Small intestine (tissue), 16 donors: Measurements from ENCODE around the gene OR52H1. TPM values are rescaled to one million over a fixed set of nuclear protein-coding genes. Genes with fewer than 3 reads are reported as not detected.
"Not testable (repeated sequence)": the region's sequence is repeated elsewhere in the genome, so short reads cannot be mapped to it uniquely, and the experiment has no call there.

Source experiments
- DNase-seq, 2 donors: peaks; one replicate each; pipeline versions ENCODE4 v3.0.0 to v3.0.0-alpha.2; 2013
- FAIRE-seq: peaks from 2 replicates; lab custom pipeline; 2012; peaks lifted over from hg19 to GRCh38; lab: Jason Lieb, UNC
- H3K27ac ChIP-seq, 3 donors: one replicate each; pipeline ENCODE4 v1.5.1; 2013; ENCODE audit warnings: low read length in 2 of 3, mild to moderate bottlenecking in 2 of 3, control low read depth in 1 of 3, inconsistent platforms in 1 of 3, low read depth in 1 of 3, moderate library complexity in 1 of 3
- H3K27me3 ChIP-seq, 3 donors: one replicate each; pipeline ENCODE4 v1.6.1; 2013; ENCODE audit warnings: low read length in 3 of 3, inconsistent platforms in 1 of 3; ENCODE audit not compliant: control insufficient read depth in 3 of 3, insufficient read depth in 3 of 3
- H3K36me3 ChIP-seq, 3 donors: one replicate each; pipeline ENCODE4 v1.6.1; 2013; ENCODE audit warnings: low read length in 3 of 3, inconsistent platforms in 1 of 3, low read depth in 1 of 3, mild to moderate bottlenecking in 1 of 3, moderate library complexity in 1 of 3; ENCODE audit not compliant: control insufficient read depth in 3 of 3, insufficient read depth in 2 of 3
- H3K4me1 ChIP-seq, 3 donors: one replicate each; pipeline ENCODE4 v1.6.1; 2013; ENCODE audit warnings: low read length in 2 of 3, inconsistent platforms in 1 of 3, low read depth in 1 of 3, mild to moderate bottlenecking in 1 of 3, moderate library complexity in 1 of 3; ENCODE audit not compliant: control insufficient read depth in 3 of 3, insufficient read depth in 2 of 3
- H3K4me3 ChIP-seq, 3 donors: one replicate each; pipeline ENCODE4 v1.5.1; 2013; ENCODE audit warnings: low read length in 3 of 3, control low read depth in 1 of 3, inconsistent platforms in 1 of 3, low read depth in 1 of 3, mild to moderate bottlenecking in 1 of 3, moderate library complexity in 1 of 3
- H3K9me3 ChIP-seq, 2 donors: one replicate each; pipeline ENCODE4 v1.6.1; 2013; ENCODE audit warnings: low read depth in 1 of 2, low read length in 1 of 2; ENCODE audit not compliant: control insufficient read depth in 2 of 2, insufficient read depth in 1 of 2
- WGBS, 3 donors: extraction: QIAGEN DNeasy Blood & Tissue Kit; methylation state at CpG; one replicate each; pipeline ENCODE4 v1.1.7; 2013; 5-methylcytosine and 5-hydroxymethylcytosine counted together
- long read RNA-seq, 10 donors: transcript quantifications; one replicate each; lab custom pipeline, GENCODE V29; 2026
- polyA plus RNA-seq, 4 donors: library from polyadenylated mRNA; stranded (reverse) in 3 of 4; unstranded in 1 of 4; fragments of 200-250 nt in 3 of 4; fragments of 120-200 nt in 1 of 4; gene quantifications; one replicate each; pipeline versions ENCODE4 v1.2.1 to v1.2.3, GENCODE V29; 2013
- donor health status: healthy with polysubstance abuse.
- donor health status: control.
- donor health status: control.
- donor health status: Bipolar disorder and iron deficiency.
- donor health status: healthy.

Gene OR52H1
- not detected for polyA plus RNA-seq
- long read RNA-seq, donor 1: 0 reads
- long read RNA-seq, donor 2: 0 reads
- long read RNA-seq, donor 3: 0 reads
- long read RNA-seq, donor 4: 0 reads
- long read RNA-seq, donor 5: 0 reads
- long read RNA-seq, donor 6: 0 reads
- long read RNA-seq, donor 7: 0 reads
- long read RNA-seq, donor 8: 0 reads
- long read RNA-seq, donor 9: 0 reads
- long read RNA-seq, donor 10: 0 reads

DNA sequence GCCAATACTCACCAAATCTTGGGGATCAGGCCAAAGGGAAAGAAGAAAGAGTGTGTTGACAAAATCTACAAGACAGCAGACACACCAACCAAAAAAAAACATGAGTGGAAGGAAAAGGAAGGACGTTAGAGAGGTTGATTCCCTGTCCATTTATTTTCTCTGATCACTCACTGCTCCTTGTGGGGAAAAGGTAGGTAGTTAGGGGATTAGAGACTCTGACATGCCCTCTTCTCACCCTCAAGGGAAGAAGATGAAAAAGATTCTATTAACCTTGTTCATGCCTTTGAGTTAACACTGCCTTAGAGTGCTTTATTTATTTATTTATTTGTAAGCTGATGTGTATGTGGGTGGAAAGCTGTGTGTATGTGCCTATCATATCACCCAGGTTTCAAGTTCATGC lies at the start of gene OR52H1:
Gene OR52H1 (minus strand): TSS at position 101 of the 400 bp plus-strand sequence. CDS start 3,035 bp downstream, outside the sequence.
- DNase-seq: no peak
- FAIRE-seq: no peak
- Histone ChIP-seq H3K4me1 (no peaks in the 10 kb centered on the region), H3K27me3 (no peaks in the 10 kb centered on the region), H3K9me3 (no peaks in the 10 kb centered on the region), H3K4me3 (no peak within 1 kb of the TSS), H3K36me3 (no peaks in the 10 kb centered on the region), H3K27ac (no peak within 1 kb of the TSS)
- WGBS, 3 donors: 45 to 65% (median 50%) methylated on average over 1 of the region's 1 CpG

DNA sequence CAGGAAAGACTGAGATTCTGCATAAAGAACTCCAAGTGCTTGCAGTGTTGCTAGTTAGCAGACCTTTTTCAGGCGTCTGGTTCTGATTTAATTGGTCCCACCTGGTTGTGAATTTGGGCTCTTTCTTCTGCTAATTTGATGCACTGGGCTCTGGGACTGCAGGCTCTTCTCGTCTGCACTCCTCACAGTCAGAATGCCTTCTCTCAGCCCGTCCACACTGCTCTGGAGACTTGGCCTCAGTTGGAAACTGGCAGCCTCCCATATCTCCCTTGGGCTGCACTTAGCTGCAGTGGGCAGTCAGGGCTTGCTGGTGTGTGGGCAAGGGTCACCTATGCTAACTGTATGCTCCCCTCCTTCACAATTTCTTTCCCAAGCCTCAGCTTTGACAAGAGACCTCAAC lies 49.6 kb upstream of the OR52H1 start:
- H3K4me1 ChIP-seq: no peaks in the 10 kb centered on the region
- no peaks in the 10 kb centered on the region for H3K27me3 ChIP-seq
- no peaks in the 10 kb centered on the region for H3K36me3 ChIP-seq
- no peak overlapping the region for H3K4me3 ChIP-seq
- H3K27ac ChIP-seq: no peak overlapping the region
- WGBS, 3 donors: 68 to 82% (median 71%) methylated on average over 3 of the region's 3 CpGs
- no peaks in the 10 kb centered on the region for H3K9me3 ChIP-seq
- no peak for FAIRE-seq
- no peak for DNase-seq

DNA sequence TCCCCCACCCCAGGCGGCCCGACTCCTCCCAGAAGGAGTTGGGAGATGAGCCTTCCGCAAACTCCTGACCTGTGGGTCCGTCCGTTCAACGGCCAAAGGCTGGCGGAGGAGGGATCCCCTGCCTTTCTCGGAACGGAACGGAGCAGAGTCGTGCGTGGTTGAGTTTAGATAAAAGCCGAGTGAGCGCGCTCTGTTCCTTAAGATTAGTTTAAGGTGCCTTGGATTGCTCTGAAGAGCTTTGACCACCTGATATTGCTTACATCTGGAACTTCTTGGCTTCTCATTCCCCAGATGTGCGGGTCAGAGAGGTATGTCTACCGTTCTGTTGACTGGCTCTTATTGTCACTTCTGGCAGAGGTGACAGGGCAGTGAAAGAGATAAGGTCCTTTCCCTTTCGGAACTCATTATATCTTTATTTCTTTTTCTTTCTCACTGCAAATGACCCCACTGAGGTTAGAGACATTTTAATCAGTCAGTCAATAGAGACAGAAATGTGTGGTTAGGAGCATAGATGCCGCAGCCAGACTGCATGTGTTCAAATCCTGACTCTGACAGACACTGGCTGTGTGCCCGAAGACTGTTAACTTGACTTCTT lies 48.4 kb upstream of the OR52H1 start, which contains the start of gene TRIM6:
Gene TRIM6 (plus strand): TSS at position 31 of the 595 bp plus-strand sequence. CDS start 261 bp downstream, at position 292.
- no peaks in the 10 kb centered on the region for H3K27me3 ChIP-seq
- 7% methylated on average over 20 of the region's 20 CpGs for WGBS, 3 donors
- H3K27ac ChIP-seq: peak within 1 kb of the TSS in 1 of 3 donors; percentile 55
- no peaks in the 10 kb centered on the region for H3K4me1 ChIP-seq
- FAIRE-seq (no peak), DNase-seq (peak; percentile 61 to 72)
- H3K4me3 ChIP-seq: peak within 1 kb of the TSS in 2 of 3 donors; percentile 35 to 37
- no peaks in the 10 kb centered on the region for H3K36me3 ChIP-seq
- no peaks in the 10 kb centered on the region for H3K9me3 ChIP-seq

DNA sequence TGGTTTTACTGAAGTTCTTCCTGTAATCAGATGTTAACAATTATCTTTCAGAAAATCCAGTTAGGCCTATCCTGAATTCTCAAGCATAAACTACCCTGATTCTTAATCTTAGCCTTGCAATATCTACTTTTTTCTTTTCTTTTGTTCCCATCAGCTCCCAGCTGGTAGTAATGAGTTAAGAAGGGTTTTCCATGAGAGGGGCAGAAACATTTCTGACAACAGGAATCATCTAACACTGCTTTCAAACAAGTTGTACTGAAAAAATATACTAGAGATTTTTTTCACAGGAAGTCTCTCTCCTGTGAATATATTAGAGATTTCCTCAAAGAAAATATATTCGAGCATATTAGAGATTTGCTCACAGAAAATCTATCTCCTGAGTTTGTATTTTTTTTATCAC lies 44.8 kb upstream of the OR52H1 start:
- H3K4me1 ChIP-seq: no peaks in the 10 kb centered on the region
- no peak overlapping the region for H3K27ac ChIP-seq
- no peaks in the 10 kb centered on the region for H3K9me3 ChIP-seq
- FAIRE-seq (no peak), DNase-seq (no peak)
- no peaks in the 10 kb centered on the region for H3K27me3 ChIP-seq
- no peak overlapping the region for H3K4me3 ChIP-seq
- WGBS, 3 donors: 42 to 56% (median 49%) methylated on average over 1 of the region's 1 CpG
- H3K36me3 ChIP-seq: no peaks in the 10 kb centered on the region

DNA sequence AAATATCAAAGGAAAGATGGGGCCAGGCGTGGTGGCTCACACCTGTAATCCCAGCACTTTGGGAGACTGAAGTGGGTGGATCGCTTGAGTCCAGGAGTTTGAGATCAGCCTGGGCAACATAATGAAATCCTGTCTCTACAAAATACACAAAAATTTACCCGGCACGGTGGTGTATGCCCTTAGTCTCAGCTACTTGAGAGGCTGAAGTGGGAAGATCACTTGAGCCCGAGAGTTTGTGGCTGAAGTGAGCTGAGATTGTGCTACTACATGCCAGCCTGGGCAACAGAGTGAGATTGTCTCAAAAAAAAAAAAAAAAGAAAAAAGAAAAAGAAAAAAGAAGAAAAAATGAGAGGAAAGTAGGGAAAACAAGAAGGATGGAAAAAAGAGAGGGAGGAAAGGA lies 44.3 kb upstream of the OR52H1 start:
- WGBS, 3 donors: 82 to 91% (median 84%) methylated on average over 5 of the region's 5 CpGs
- FAIRE-seq (no peak), DNase-seq (no peak)
- Histone ChIP-seq H3K27me3 (no peaks in the 10 kb centered on the region), H3K36me3 (no peaks in the 10 kb centered on the region), H3K9me3 (no peaks in the 10 kb centered on the region), H3K27ac (no peak overlapping the region), H3K4me1 (no peaks in the 10 kb centered on the region), H3K4me3 (no peak overlapping the region)

DNA sequence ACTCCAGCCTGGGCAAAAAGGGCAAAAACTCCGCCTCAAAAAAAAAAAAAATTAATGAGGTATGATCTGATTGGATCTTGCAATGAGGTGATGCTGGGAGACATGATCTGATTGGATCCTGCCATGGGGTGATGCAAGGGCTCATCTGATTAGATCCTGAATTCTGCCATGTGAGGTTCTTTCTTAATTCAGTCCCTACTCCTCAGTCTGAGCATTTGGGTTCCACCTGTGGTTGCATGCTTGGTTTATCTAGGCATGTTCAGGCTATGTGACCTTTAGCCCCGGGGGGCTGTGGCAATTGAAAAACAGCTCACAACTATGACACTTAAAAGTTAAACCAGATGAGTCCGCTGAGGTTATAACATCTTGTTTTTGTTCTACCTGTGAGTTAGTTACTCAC lies 43.3 kb upstream of the OR52H1 start:
- Histone ChIP-seq H3K27ac (no peak overlapping the region), H3K4me1 (no peaks in the 10 kb centered on the region), H3K4me3 (no peak overlapping the region), H3K9me3 (no peaks in the 10 kb centered on the region), H3K36me3 (no peaks in the 10 kb centered on the region), H3K27me3 (no peaks in the 10 kb centered on the region)
- DNase-seq (no peak), FAIRE-seq (no peak)
- WGBS, 3 donors: 57 to 83% (median 72%) methylated on average over 3 of the region's 3 CpGs

DNA sequence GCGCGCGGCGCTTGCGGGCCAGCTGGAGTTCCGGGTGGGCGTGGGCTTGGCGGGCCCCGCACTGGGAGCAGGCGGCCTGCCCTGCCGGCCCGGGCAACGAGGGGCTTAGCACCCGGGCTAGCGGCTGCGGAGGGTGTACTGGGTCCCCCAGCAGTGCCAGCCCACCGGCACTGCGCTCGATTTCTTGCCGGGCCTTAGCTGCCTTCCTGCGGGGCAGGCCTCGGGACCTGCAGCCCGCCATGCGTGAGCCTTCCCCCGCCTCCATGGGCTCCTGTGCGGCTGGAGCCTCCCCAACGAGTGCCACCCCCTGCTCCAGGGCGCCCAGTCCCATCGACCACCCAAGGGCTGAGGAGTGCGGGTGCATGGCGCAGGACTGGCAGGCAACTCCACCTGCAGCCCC lies 41.6 kb upstream of the OR52H1 start:
- H3K4me3 ChIP-seq, H3K36me3 ChIP-seq, H3K27me3 ChIP-seq, H3K9me3 ChIP-seq, DNase-seq, H3K27ac ChIP-seq, FAIRE-seq, H3K4me1 ChIP-seq: not testable (repeated sequence)
- 94 to 97% (median 94%) methylated on average over 12 to 31 of the region's 31 CpGs for WGBS, 3 donors

DNA sequence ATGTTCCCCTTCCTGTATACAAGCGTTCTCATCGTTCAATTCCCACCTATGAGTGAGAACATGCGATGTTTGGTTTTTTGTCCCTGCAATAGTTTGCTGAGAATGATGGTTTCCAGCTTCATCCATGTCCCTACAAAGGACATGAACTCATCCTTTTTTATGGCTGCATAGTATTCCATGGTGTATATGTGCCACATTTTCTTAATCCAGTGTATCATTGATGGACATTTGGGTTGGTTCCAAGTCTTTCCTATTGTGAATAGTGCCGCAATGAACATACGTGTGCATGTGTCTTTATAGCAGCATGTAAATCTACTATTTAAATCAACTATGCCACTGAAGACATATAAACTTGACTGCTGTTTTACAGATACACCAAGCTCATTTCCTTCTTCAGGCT lies 36.1 kb upstream of the OR52H1 start:
- not testable (repeated sequence) for H3K9me3 ChIP-seq, H3K4me3 ChIP-seq, H3K4me1 ChIP-seq, H3K36me3 ChIP-seq, FAIRE-seq, H3K27ac ChIP-seq, DNase-seq, H3K27me3 ChIP-seq
- WGBS, 3 donors: 70 to 90% (median 86%) methylated on average over 5 of the region's 5 CpGs
